AG10803 (cell line): ENCODE data around the gene INTS3.

Source experiments
- DNase-seq: peaks from one replicate; pipeline ENCODE4 v3.0.0; 2010; ENCODE audit warnings: low read depth
- H3K4me3 ChIP-seq: 2 replicates; pipeline ENCODE4 v1.5.1; 2011; ENCODE audit warnings: mild to moderate bottlenecking, low read length, control low read depth
- CTCF ChIP-seq: conservative IDR thresholded peaks from 2 replicates; pipeline ENCODE4 v1.5.1; 2011; ENCODE audit warnings: mild to moderate bottlenecking, low read length, control low read depth, inconsistent platforms

The INTS3 gene

GRCh38 chr1:153776352-153776751 lies 48.5 kb downstream of the INTS3 start:
- no peak for DNase-seq
- TF ChIP-seq CTCF: no peak
- H3K4me3 ChIP-seq: peak overlapping the region; percentile 72

- DNase-seq: no peak
- TF ChIP-seq CTCF: no peak
These were observed 49.1 kb downstream of the INTS3 start for GRCh38 chr1:153776845-153777370.

GRCh38 chr1:153777648-153778047 lies 49.8 kb downstream of the INTS3 start:
- TF ChIP-seq CTCF: no peak
- DNase-seq: no peak
- H3K4me3 ChIP-seq: no peak overlapping the region

More at GRCh38 chr1:153776845-153777370, 49.1 kb downstream of the INTS3 start:
- no peak overlapping the region for H3K4me3 ChIP-seq

DNA sequence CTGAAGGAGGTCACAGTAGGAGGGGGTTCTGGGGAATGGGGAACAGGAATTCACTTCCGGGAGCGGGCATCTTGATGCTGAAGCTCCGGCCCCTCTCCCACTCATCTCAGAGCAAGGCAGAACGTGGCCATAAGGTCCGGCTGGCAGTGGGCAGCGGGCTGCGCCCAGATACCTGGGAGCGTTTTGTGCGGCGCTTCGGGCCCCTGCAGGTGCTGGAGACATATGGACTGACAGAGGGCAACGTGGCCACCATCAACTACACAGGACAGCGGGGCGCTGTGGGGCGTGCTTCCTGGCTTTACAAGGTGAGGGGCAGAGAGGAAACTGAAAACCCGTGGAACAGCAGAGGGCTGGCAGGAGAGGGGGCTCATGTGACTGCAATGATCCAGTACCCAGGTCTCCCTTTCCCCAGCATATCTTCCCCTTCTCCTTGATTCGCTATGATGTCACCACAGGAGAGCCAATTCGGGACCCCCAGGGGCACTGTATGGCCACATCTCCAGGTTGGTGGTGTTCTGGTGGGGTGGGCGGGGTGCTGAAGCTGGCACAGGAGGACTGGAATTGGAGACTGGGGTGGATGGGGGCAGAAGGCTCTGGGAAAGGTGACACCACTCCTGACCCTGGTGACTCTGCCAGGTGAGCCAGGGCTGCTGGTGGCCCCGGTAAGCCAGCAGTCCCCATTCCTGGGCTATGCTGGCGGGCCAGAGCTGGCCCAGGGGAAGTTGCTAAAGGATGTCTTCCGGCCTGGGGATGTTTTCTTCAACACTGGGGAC lies 50.4 kb downstream of the INTS3 start:
- no peak overlapping the region for H3K4me3 ChIP-seq
- TF ChIP-seq CTCF: no peak
- DNase-seq: no peak

- no peak for DNase-seq
- no peak for TF ChIP-seq CTCF
These were observed 51.1 kb downstream of the INTS3 start for GRCh38 chr1:153778824-153779519.

DNA sequence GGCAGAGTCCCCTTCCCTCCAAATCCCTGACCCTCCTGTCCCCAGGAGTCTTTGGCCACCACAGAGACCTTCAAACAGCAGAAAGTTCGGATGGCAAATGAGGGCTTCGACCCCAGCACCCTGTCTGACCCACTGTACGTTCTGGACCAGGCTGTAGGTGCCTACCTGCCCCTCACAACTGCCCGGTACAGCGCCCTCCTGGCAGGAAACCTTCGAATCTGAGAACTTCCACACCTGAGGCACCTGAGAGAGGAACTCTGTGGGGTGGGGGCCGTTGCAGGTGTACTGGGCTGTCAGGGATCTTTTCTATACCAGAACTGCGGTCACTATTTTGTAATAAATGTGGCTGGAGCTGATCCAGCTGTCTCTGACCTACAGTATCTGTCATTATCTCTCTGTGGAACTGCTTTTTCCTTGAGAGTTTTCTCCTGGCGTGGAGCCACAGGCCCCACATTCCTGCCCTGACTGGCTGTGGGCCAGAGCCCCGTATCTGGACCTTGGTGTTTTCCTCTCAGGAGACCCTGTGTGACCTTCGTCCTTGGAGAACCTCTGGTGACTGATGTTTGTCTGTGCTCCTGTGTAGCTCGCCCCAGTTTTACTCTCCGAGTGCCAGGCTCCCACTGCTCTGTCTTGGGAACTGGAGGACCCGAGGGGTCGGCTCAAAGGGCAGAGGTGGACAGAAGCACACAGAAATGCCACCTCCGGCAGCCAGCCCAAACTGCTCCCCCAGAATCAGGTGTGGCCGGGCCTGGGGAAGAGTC lies 52.1 kb downstream of the INTS3 start:
- no peak overlapping the region for H3K4me3 ChIP-seq
- TF ChIP-seq CTCF: no peak
- DNase-seq: no peak

More at GRCh38 chr1:153778824-153779519, 51.1 kb downstream of the INTS3 start:
- H3K4me3 ChIP-seq: no peak overlapping the region
